GM20431 (cell line): Measurements from ENCODE around the gene DNAH17.

Experiments
- in situ Hi-C: fragments of 300-500 bp; cut with MseI, MboI; formaldehyde crosslinking; loops from one replicate; pipeline ENCODE4 v1.15.0; 2020; ENCODE audit warnings: low sequenced_read_pairs; ENCODE audit not compliant: unreplicated experiment

DNAH17 gene

DNA sequence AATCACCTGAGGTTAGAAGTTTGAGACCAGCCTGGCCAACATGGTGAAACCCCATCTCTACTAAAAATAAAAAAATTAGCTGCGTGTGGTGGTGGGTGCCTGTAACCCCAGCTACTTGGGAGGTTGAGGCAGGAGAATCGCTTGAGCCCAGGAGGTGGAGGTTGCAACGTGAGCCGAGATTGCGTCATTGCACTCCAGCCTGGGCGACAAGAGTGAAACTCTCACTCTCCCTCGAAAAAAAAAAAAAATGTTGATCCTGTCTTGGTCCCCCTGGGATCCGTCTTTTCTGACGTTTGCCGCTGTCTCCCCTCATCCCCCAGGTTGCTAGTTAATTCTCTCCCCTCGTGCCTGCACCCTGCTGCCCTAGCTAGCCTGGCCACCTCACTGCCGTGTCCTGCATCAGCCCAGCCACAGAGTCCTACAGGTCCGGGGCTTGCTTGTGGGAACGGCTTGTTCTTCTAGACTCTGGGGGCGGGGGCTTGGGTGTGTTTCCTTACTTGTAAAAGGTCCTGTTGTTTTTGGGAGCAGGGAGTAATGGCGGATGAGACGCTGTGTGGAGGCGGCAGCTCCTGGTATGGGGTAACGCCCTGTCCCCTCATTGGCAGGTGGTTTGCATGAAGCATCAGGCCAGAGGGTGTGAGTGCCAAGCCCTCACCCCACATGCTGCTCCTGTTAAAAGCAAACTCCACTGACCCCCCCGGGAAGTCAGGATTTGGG, 154.2 kb downstream of the DNAH17 start:
- in situ Hi-C loops: no loop called here

DNA sequence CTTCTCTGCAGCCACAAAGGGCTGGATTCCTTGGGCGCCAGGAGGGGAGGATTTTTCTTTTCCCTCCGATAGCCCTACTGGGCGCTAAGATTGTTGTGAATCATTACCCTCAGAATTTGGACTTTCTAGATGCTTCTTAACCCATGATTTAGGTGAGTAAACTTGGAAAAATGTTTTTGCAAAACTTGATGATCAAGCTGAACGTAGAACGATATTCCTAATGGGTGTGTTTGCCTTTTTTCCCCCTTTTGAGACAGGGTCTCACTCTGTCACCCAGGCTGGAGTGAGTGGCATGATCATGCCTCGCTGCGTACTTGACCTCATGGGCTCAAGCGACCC, 155.0 kb downstream of the DNAH17 start:
- in situ Hi-C loops: no loop called here

DNA sequence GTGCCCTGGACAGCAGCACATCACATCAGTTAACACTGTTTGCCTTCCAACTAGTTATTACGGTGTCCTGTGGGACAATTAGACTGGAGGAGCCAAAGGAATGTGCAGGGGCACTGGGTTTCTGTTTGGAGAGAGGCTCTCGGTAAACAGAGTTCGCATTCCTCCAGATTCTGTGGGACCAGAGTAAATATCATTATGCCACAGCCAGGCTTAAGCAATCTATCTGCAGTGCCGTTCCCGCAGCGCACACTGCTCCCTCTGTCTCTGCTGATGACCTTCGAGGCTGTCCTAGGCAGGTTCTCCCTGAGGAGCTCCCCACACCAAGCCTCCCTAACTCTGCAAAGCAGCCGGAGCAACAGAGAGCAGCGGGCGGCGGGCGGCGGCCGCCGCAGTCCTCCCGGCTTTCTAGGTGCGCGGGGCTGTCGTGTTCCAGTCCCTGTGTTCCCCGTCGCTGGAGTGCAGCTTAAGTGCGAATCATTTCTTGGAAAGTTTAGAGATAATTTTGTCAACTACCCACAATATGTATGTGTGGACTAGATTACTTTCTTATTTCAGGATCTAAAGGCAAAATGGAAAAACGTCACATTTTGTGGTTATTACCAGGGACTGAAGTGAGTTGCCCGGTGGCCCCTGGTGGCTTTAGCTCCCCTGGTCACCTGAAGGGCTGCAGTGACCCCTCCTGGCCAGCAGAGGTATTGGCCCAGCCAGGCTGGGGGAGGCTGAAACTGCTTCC, 155.5 kb downstream of the DNAH17 start:
- in situ Hi-C loops: no loop called here

DNA sequence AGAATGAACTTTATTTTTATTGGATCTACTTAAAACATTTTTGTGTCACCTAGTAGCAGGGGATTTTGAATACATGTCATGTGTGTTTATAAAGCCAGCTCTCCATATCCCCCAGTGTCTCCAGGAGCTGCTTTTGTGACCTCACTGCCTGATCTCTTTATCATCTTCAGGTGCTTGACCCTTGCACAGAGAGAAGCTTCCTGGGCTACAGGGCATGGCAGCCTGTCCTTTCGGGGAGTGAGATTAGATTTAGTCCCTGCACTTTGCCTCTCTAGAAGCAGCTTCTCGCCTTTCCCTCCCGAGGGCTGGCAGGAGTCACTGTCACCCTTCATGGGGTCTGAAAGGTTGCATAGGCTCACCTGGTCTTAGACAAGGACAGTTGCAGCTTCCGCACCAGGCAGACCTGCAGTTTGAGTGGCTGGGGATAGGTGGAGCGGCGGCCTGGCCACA, 156.1 kb downstream of the DNAH17 start:
- in situ Hi-C loops: no loop called here

DNA sequence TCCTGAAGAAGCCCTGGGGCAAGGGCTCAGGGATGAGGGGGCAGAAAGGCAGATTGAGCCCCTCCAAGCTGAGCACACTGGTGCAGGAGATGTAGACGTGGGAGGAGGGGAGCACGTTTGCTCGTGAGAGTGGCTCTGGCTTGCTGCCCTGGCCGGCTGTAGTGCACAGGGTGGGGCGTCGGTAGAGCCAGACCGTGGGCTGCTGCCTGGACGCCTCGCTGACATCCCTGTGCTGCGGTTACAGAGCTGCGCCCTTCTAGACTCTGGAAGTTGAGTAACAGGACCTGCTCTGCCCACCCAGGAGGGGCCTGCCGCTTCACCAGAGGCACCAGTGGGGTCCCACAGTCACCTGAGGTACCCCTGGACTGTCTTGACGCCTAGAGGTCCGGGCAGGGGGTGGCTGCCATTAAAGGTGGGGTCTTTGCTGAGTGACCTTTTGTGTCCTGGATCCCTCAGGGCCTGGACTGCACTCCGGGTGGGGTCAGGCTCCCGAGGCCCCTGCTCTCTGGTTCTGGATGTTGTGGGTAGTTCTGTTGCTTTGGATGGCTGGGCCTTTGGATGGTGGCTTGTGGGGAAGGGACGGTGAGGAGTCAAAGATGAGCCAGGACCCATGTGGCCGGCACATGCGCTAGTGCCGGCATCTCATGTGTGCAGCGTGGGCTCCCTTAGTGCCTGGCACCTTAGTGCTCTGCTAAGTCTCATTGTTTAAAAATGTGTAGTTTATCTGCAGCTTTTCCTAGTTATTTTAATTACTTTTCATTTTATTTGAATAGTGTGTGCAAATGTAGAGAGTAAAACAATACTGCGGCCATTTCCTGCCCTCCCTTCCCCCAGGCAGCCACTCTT, 157.0 kb downstream of the DNAH17 start:
- in situ Hi-C loops: no loop called here

DNA sequence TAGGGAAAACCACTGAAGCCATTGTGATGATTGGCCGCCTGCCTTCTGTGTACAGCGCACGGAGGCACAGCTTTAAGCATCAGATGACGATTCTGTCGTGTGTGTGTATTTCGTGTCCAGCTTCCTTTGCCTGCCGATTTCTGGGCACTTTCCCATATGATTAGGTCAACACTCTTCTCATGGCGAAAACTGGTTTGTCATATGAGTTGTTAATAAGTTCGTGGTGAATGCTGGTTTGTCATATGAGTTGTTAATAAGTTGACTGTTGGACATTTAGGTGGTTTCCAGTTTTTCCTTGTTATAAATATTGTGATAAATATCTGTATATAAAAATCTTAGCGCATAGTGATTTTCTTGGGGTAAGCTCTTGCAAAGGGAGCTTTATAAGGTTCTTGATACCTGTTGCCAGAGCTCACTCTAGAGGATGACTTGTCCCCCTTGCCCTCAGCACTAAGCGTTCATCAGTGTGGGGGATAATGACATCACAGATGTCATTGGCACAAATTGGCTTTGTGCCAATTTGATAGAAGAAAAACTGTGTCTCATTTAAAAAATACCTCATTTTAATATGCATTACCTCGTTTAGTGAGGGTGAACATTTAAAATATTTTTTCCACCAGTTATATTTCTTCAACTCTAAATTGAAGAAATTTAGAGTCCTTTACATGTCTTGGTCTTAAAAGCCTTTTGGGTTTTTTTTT, 158.7 kb downstream of the DNAH17 start:
- in situ Hi-C loops: no loop called here

DNA sequence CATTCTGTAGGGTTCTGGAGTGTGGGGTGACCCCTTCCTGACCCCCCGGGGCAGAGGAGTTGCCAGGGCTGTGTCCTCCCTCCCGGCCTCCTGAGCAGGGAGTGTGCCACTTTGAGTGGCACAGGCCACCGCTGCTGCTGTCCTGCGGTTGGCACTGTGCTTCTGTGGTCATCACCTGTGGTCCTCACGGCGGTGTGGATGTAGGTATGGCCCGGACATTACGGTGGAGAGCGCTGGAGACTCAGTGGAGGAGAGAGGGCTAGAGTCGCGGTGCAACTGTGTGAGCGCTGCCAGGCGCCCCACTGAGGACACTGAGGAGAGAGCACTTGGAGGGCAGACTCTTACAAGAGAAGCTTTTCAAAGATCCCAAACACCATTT, 159.7 kb downstream of the DNAH17 start:
- in situ Hi-C loops: no loop called here

DNA sequence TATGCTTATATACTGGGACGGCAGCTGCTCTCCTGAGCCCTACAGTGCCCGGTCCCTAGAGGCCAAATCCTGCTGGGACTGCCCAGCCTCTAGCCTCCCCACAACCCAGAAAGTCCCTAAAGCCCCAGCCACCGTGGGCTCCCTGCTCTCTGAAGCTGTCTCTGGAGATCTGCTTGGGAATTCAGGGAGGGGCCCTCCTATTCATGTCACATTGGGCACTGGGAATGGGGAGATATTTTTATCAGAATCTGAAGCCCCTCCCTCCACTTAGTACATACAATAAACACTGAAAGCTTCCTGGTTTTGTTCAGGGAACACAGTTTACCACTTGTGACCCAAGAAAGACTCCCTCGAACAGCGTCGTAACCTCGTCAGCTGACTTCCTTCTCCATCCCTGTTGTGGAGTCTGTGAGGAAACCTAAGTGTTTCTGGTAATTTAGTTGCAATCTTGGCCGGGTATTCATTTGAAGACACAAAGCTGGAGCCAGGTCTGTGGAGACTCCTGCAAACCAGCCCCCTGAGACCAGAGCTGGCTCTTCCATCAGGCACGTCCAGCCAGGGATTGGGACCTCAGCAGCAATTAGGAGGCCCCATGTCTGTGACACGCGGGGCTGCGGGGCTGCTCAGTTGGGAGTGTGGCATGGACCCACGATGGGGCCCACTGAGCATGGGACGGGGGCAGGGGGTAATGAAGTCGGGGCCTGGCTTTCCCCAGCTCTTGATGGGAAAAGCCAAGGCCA, 160.2 kb downstream of the DNAH17 start:
- in situ Hi-C loops: no loop called here

DNA sequence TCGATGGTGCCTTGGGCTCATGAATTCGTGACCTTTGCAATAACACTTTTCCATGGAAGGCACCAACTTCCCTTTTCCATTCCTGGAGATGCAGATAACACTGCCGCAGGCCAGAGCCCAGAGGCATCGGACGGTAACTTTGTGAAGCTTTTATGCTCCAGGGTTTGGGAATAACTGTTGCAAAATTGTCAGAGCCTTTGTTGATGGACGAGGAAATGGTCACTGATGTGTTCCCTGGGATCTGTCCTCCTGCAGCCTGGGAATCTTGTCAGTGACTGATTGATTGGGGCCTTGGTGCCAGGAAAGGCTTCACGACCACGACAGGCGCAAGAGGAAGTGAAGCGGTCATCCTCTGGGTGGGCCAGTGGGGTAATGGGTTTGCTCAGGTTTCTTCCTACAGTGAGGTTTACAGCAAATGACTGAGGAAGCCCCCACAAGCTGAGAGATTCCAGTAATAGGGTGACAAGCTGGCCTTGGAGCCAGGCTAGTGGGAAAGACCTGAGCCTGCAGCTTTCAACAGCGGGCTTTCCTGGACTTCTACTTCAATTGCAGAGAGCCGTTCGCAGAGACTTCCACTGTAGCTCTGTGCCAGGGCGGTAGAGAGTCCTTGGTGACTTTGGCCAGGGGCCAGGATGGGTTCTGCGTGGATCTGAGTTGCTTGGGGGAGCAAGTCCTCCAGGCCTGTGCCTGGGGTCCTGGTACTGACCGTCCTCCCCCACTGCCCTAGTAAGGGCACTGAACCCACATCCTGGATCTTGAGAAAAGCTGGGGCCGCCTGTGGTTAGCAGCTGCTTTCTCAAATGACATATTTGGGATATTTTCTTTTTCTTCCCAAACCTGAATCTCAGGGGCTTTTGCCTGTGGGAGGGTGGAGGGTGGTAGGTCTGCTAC, 161.1 kb downstream of the DNAH17 start:
- in situ Hi-C loops: no loop called here

DNA sequence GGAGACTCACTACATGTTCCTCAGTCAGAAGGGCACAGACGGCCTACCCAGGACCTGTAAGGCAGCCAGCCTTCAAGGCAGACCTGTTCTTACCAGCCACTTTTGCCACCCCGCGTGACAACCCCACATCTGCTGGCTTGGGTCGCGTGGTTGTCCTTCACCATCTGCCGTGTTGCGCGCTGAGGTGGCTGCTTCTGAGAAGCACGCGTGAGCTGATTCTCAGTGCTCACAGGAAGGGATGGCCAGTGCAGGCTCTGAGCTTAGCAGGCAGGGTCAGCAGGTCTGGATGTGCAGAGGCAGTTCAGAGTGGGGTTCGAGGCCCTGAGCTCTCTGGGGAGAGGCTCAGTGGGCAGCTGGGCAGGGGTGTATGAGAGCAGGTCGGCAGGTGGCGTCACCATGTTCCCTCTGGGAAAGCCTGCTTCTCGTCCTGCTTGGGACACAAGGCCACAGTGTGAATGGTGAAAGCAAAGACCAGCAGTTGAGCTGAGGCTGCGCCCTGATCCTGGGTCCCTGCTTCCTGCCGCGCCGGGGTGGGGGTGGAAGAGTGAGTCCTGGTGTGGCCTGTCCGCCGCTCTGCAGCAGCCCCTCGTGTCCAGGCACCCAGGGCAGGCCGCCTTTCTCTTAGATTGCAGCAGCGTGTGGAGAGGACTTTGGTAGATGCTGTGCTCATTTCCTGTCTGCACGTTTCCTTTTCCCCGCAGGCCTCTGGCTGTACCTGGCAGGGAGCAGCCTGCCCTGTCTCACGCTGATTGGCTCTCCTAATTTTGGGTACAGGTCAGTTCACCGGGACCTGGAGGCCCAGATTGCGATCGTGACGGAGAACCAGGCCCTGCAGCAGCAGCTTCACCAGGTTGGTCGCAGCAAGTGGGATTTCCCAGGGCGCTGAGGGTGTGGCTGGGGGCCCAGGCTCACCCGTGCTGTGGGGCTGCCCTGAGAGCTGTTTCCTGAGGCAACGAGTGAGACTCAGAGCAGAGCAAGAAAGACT, 162.7 kb downstream of the DNAH17 start:
- in situ Hi-C loops: no loop called here

DNA sequence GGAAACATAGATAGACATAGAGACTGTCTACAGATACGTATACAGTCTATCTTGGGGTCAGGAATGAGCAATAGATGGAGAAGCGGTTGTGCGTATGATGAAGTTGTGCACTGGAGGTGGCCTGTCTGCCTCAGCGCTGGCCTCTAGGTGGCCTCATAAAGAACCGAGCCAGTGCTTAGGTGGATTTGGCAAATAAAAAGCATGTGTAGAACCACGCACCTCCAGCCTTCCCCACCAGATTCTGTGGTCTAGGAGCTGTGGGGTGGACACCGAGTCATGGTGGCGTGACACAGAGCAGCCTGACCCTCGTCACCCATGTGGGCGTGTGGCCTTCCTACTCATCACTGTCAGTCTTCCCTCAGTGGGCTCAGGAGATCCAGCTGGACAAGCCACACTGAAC, 164.8 kb downstream of the DNAH17 start:
- in situ Hi-C loops: no loop called here

DNA sequence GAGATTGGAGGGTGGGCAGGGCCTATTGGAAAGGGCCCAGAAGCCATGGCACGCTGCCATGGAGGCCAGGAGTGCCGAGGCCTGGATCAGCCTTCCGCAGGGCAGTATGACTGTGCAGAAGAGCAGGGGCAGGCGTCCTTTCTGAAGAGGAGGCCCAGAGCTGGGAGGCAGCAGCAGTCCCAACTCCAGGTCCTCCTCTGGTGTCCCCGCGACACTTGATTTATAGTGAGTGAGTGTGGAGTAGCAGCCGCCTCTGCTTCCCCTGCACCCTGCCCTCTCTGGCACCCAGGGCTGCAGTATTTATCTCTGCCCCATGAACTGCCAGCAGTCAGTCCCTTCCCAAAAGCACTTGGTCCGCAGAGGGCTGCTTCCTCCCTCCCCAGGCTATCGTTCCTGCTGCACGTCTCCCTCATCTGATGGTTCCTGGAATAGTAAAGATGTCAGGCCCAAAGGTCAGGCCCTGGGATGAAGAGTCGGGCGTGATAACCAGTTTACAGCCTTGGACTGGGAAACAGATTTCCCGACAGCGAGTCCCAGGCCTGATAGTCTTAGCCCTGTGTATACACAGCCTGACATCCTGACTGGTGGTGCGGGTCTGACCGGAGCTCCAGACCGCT, 165.8 kb downstream of the DNAH17 start:
- in situ Hi-C loops: no loop called here

DNA sequence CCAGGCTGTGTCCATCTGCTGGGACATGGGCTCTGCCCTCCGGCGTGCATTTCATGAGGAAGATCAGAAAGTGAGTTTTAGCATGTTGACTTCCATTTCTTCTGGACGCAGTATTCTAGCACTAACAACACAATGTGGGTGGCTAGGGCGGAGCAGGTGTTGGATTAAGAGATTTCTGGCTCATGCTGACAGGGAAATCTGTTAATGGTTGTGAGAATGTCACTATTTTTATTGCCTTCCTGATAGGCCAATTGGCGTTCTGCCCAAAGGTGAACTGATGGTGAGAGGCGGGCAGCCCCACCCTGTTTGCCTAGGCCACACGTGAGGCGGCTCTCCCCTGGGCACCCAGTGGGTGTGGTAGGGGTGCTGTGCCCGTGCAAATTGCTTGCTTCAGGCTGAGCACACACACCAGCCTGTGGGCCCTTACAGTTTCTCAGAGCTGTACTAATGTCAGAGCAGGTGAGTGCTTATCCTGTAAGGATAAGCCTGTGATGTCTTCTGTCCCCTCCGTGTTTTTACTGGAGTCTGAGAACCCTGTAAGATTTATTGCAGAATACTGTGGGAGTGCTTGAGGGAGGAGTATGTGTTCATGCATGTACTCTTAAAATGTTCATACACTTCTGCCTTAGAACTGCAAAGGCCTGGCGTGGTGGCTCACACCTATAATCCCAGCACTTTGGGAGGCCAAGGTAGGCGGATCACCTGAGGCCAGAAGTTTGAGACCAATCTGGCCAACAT, 167.8 kb downstream of the DNAH17 start:
- in situ Hi-C loops: no loop called here

DNA sequence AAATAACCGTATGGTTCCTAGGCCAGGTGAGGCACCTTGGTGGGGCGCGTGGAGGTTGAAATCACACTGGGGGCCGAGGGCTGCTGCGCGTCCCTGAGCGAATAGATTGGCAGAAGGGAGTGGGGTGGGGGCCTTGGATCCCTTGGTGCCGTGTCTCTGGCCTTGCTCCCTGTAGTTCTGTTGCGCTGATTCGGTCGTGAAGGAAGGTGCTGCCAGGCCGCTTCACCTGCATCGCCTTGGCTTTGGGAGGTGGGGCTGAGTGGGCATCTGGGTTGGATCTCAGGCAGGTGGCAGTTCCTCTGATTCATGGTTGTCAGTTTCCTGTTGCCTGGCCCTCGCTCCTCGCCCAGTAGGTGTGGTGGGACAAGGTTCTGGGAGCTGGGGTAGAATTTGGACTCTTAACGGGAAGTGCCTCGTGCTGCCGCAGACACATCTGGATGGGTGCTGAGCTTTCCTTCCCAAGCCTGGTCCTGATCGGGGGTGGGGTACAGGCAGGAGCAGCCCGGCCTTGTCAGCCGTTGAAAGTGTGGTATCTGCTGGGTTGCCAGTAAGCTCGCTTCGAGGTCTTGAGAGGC, 168.6 kb downstream of the DNAH17 start:
- in situ Hi-C loops: no loop called here

DNA sequence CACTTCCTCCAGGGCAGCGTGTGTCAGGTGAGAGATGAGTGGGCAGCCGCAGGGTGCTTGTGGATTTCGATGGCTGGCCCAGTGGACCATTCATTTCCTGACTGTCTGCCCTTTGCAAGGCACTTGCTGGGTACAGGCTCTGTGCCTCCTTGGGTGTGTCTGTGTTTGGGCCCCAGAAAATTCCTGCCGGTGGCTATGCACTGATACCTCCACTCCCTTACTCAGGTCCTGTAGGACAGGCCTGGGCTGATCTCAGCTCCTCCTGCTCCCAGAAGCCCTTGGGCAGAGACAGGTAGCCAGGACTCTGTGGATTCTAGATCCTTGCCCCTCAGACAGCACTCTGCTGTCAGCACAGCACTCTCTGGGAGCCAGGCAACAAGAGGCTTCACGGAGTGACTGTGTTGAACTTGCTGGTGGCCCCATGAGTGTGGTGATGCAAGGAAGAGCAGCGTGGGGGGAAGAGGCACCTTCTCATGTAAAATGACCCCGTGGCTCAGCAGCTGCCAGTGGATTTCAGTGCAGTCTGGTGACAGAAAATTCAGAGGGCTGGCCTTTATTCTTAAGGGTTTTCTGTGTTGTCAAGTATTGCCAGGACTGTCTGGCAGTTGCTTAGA, 169.7 kb downstream of the DNAH17 start:
- in situ Hi-C loops: no loop called here

DNA sequence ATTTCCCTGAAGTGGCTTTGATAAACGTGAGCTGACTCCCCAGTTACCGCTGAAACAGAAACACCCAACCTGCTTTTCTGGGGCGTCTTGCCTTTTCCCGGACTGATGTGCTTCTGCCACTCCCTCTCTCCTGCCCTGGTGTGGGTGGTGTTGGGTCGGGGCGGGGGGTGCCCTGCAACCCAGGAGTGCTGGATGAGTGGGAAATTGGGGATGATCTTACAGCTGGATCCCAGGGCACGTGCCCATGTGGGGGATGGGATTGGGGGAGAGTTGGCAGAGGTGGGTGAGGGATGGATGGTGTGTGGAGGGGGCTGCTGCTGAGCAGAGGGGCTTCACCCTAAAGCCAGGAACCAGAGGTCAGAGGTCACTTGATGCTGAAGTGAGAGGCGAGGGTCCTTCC, 170.3 kb downstream of the DNAH17 start:
- in situ Hi-C loops: no loop called here
